Measurements from ENCODE around the gene KIAA0513.

- TF ChIP-seq REST (IDR thresholded peaks at IDR 0.05; ENCODE audit: low read depth) (no peak), POLR2A (IDR thresholded peaks at IDR 0.05; ENCODE audit: borderline replicate concordance, extremely low read depth, insufficient read depth, insufficient read length) (no peak), EZH2 (IDR thresholded peaks at IDR 0.05) (no peak), YY1 (IDR thresholded peaks at IDR 0.05; ENCODE audit: extremely low read depth, insufficient replicate concordance, low read depth, low read length) (no peak), MAX (IDR thresholded peaks at IDR 0.05) (no peak), RAD21 (IDR thresholded peaks at IDR 0.05; ENCODE audit: low read depth) (no peak), SIN3A (IDR thresholded peaks at IDR 0.05; ENCODE audit: low read depth) (no peak), JUND (IDR thresholded peaks at IDR 0.05) (no peak), EZH2phosphoT487 (IDR thresholded peaks at IDR 0.05; ENCODE audit: borderline replicate concordance) (no peak), TCF7L2 (IDR thresholded peaks at IDR 0.05; ENCODE audit: borderline replicate concordance, extremely low read depth, insufficient read depth, insufficient read length) (no peak)
- TF ChIP-seq, protein P1, sequence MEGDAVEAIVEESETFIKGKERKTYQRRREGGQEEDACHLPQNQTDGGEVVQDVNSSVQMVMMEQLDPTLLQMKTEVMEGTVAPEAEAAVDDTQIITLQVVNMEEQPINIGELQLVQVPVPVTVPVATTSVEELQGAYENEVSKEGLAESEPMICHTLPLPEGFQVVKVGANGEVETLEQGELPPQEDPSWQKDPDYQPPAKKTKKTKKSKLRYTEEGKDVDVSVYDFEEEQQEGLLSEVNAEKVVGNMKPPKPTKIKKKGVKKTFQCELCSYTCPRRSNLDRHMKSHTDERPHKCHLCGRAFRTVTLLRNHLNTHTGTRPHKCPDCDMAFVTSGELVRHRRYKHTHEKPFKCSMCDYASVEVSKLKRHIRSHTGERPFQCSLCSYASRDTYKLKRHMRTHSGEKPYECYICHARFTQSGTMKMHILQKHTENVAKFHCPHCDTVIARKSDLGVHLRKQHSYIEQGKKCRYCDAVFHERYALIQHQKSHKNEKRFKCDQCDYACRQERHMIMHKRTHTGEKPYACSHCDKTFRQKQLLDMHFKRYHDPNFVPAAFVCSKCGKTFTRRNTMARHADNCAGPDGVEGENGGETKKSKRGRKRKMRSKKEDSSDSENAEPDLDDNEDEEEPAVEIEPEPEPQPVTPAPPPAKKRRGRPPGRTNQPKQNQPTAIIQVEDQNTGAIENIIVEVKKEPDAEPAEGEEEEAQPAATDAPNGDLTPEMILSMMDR (IDR thresholded peaks at IDR 0.05 in 2 of 3, conservative IDR thresholded peaks at IDR 0.05 in 1 of 3; ENCODE audit: borderline replicate concordance in 1 of 3, insufficient read depth in 1 of 3, low read depth in 2 of 3, low read length in 2 of 3) = no peak
- TF ChIP-seq, protein P2, sequence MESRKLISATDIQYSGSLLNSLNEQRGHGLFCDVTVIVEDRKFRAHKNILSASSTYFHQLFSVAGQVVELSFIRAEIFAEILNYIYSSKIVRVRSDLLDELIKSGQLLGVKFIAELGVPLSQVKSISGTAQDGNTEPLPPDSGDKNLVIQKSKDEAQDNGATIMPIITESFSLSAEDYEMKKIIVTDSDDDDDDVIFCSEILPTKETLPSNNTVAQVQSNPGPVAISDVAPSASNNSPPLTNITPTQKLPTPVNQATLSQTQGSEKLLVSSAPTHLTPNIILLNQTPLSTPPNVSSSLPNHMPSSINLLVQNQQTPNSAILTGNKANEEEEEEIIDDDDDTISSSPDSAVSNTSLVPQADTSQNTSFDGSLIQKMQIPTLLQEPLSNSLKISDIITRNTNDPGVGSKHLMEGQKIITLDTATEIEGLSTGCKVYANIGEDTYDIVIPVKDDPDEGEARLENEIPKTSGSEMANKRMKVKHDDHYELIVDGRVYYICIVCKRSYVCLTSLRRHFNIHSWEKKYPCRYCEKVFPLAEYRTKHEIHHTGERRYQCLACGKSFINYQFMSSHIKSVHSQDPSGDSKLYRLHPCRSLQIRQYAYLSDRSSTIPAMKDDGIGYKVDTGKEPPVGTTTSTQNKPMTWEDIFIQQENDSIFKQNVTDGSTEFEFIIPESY (IDR thresholded peaks at IDR 0.05; ENCODE audit: extremely low read depth, insufficient replicate concordance, low read length) = no peak
Observed at GRCh38 chr16:85054948-85055492, 27.4 kb downstream of the KIAA0513 start.
